Glomerular visceral epithelial cell (primary cell): ENCODE results near the gene UBE2L6.
A peak's percentile ranks its signal among the peaks of the same experiment; 100 is the strongest.
"Not testable (repeated sequence)": the region's sequence is repeated elsewhere in the genome, so short reads cannot be mapped to it uniquely, and the experiment has no call there.

ENCODE experiments used
- DNase-seq: peaks from one replicate; pipeline ENCODE4 v3.0.0-alpha.2; 2016; ENCODE audit errors: extremely low spot score

The UBE2L6 gene

DNA sequence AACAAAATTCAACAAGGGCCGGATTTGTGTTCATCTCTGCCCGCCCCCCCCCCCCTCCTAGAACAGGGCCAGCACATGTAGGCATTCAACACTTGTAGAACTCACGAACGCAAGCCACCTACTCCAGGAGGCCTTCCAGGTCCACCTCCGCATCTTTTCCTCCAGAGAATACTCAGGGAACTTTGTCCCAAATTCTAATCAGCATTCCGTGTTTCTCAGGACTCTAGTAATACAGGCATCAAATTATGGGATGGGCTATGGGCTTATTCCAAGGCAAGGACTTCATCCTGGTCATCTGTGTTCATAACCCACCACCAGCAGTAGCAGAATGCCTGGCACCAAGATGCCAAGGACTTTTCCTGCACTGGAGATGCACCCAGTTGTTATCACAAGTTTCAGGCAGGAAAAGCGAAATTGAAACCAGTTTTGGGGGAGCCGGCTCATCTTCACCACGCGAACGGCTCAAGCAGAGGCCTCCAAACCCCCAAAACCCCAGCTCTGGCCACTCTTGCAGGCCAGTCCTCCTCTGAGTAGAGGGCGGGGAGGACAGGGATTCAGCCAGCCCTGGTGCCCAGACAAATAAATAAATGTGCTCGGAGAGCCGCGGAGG, 462 bp downstream of the UBE2L6 start:
- no peak for DNase-seq

DNA sequence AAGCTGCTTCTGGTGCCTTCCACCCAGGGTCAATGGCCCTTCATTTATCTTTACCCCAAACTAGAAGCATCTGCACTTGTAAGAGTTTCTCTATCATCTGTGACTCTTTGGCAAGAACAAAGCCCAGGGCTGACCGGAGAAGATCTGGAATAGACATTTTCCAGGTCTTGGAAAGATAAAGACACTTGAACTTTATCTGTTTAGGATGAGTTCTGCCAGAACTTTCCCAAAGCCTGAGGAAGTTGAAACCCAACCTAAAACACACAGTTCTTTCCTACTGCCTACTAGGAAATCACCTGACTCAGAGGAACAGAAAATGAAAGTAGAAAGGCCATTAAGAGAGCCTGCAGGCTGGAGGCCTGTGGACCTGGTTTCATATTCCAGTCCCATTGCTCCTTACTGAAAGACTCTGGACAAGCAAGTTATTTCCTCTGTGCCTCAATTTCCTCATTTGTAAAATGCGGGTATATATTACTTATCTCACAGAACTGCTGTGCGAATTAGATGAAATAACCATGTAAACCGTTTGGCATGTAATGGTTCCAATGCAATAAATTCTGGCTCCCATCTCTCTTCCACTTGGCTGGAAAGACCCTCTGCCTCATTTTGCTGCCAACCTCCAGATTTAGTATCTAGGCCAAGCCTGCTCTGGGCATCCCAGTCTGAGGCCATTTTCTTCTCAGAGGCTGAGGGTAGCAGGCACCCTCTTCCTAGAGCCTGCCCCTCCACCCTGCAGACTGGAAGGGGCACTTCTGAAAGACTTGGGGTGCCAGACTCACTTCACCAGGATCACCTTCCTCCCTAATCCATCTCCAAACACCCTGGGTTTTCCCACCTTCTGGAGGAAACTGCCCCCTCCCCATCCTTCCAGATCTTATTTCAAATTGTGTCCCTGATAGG, 1.2 kb downstream of the UBE2L6 start:
- DNase-seq = peak; percentile 37

DNA sequence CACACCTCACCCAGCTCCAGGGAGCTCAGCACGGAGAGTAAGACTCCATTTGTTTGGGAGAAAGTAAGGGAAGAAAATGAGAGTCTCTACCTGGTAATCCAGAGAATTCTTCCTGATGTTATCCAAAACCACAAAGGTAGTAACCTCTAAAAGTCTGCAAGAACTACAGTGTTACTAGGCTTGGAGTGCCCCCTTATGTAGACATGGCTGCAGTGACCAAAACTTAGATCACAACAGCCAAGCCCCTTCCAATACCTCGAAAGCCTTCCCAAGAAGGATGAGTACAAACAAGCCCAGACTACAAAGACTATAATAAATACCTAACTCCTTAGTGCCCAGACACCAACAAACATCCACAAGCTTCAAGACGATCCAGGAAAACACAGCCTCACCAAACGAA, 4.9 kb downstream of the UBE2L6 start:
- DNase-seq = no peak

DNA sequence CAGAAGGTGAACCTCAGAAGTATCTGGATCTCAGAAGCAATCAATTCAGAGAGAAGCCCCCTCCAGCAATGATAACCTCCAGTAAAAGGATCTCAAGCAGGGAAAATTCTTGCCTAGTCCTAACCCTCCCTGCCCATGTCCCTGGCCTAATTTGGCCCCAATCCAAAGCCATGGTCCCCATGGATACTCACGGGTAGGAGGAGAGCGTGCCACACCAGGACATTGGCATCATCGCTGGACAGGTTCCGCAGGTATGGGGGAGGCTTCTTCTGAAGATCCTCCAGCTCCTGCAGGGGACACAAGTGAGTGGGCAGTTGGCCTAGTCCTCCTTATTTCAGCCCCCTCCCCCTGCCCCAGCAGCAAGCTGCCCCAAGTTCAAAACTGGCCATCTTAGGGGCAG, 7.3 kb downstream of the UBE2L6 start:
- DNase-seq = no peak

DNA sequence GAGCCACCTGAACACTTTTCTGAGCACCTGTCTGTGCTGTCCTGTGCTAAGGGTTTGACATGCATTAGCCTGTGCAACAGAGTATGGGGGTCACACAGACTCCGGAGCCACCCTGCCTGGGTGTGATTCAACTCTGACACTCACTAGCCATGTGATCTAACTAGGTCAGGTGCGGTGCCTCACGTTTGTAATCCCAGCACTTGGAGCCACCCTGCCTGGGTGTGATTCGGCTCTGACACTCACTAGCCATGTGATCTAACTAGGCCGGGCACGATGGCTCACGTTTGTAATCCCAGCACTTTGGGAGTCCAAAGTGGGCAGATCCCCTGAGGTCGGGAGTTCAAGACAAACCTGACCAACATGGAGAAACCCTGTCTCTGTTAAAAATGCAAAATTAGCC, 11.4 kb downstream of the UBE2L6 start:
- DNase-seq = no peak

DNA sequence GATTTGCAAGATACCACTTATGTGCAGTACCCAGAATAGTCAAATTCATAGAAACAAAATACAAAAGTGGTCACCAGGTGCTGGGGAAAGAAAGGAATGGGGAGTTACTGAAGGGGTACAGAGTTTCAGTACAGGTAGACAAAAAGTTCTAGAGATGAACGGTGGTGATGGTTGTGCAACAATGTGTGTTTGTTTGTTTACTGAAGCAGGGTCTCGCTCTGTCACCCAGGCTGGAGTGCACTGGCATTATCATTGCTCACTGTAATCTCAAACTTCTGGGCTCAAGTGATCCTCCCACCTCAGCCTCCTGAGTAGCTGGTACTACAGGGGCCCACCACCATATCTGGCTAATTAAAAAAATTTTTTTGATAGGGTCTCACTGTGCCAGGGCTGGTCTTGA, 12.1 kb downstream of the UBE2L6 start:
- DNase-seq = no peak

DNA sequence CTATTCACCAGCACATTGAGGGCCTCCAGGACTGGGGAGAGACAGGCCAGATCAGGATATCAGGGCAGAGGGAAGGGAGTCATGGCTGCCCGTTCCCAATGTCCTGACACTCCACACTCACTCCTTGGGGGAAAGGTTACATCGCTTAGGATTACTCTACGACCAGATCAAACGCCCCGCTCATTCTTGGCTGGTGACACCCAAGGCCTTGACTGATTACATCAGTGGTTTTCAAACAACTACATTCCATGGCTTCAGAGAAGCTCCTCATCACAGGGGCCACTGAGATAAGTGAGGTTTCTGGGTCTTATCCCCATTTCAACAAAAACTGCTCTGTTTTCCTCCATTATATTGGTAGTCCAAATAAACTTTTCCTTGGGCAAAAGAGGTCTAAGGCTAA, 15.0 kb downstream of the UBE2L6 start:
- no peak for DNase-seq

DNA sequence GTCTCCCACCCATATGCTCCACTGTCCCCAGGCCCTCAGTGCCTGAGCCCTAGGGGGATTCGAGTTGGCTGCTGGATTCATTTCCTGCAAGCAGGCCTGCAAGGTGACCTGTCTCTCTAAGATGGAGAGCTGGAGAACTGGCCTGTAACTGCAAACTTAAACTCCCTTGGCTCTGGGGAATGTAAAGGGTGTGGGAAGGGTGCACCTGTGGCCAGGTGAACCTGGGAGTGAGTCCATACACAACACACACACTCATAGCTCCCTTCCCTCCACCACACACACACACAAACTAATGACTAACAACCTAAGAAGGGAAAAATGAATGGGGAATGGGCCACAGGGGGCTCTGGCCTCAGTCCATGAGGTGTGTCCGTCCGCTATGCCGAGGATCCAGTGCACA, 15.5 kb downstream of the UBE2L6 start:
- no peak for DNase-seq

DNA sequence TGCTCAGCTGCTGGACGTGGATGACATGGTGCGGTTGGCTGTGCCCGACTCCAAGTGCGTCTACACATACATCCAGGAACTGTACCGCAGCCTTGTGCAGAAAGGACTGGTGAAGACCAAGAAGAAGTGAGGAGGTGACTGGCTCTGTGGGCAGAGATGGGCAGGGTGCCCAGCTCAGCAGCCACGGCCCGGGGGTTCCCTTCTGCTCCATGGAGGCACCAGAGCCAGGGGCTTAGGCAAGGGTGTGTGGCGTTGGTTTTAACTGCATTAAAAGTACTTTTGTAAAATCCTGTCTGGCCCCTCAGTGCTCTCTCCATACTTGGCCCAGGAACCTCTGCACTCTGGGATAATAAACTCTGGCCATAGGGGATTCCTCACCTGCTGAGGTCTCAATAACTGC, 17.5 kb downstream of the UBE2L6 start:
- no peak for DNase-seq

DNA sequence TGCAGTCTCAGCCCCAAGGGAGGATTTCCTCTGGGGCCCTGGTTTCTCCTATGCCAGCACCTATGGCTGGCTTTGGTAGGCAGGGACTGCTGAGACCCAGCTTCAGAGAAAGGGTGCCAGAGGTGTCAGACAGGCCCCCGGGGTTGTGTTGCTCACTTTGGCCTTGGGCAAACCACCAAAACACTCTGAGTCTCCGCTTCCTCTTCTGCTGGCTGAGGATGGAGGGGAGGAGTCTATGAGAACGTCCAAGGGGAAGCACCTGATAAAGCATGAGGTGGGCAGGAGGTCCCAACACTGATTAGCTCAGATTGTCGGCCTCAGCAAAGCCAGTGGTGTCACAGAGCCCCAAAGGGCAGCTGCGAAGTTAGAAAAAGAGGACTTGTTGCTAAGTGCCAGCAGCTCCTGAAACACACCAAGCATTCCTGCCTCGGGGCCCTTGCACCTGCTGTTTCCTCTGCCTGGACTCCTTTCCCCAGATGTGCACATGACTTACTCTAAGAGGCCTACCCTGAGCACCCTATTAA, 19.6 kb downstream of the UBE2L6 start:
- DNase-seq = no peak

DNA sequence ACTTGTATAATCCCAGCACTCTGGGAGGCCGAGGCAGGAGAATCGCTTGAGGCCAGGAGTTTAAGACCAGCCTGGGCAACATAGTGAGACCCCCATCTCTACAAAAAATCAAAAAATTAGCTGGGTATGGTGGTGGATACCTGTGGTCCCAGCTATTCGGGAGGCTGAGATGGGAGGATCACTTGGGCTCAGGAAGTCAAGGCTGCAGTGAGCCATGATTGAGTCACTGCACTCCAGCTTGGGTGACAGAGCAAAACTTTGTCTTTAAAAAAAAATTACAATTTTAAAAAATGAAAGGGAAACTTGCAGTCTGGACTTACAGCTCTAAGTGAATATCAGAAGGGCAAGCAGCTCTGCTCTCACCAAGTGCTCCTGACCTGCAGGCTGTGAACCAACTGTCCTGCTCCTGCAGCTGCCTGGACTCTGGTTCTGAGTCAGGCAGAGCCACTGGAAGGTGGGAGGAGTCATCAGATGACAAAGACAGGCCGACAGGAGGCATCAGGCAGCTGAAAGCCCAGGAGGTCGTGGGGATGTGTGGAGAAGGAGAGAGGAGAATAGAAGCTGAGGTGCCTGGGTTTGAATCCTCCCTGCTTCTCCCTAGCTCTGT, 20.5 kb downstream of the UBE2L6 start:
- peak; percentile 51 for DNase-seq

DNA sequence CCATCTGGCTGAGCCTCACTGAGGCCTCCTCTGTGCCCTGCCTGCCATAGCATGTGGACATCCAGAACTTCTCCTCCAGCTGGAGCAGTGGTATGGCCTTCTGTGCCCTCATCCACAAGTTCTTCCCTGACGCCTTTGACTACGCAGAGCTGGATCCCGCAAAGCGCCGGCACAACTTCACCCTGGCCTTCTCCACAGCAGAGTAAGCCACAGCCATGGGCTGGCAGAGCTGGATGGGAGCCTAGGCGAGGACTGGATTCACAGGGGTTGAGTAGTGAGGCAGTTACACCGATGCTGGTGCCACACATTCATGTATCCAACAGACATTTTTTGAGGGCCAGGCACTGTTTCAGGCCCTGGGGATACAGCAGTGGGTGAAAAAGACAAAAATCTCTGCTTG, 21.0 kb downstream of the UBE2L6 start:
- no peak for DNase-seq

DNA sequence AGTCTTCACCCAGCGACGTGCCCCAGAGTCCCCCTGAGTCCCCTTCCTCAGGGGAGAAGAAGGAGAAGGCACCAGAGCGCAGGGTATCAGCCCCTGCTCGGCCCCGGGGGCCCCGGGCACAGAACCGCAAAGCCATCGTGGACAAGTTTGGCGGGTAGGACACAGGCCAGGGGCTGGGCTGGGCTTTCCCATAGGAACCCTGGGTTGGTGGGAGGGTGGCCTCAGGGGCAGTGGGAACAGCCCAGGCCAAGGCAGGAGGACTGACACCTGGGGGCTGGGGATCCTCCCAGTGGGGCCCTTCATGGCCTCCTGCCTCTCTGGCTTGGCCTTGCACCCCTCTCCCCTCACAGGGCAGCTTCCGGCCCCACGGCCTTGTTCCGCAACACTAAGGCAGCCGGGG, 21.6 kb downstream of the UBE2L6 start:
- no peak for DNase-seq

DNA sequence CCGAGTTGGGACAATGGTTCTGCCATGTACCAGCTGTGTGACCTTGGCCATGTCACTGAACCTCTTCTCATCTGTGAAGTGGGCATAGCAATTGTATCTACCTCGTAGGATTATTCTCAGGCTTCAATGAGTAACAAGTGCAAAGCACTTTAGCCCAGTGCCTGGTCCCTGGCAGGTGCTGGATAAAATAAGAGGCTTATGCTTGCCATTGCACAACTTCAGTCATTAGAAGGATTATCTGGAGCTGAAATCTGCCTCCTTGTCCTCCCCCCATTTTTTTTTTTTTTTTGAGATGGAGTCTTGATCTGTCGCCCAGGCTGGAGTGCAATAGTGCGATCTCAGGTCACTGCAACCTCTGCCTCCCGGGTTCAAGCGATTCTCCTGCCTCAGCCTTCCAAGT, 22.9 kb downstream of the UBE2L6 start:
- no peak for DNase-seq

DNA sequence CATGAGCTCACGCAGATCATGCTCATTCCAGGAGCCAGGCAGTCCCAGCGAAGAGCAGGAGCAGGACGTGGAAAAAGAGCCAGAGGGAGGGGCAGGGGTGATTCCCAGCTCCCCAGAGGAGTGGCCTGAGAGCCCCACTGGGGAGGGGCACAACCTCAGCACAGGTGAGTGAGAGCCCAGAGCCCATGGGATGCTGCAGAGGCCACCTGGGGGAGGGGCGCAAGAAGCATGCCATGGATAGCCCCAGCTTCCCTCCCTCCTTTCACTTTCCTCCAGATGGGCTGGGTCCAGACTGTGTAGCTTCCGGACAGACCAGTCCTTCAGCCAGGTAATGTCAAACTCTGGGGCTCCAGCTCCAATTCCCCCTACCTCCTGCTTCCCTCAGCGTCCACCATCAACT, 23.9 kb downstream of the UBE2L6 start:
- DNase-seq = no peak

DNA sequence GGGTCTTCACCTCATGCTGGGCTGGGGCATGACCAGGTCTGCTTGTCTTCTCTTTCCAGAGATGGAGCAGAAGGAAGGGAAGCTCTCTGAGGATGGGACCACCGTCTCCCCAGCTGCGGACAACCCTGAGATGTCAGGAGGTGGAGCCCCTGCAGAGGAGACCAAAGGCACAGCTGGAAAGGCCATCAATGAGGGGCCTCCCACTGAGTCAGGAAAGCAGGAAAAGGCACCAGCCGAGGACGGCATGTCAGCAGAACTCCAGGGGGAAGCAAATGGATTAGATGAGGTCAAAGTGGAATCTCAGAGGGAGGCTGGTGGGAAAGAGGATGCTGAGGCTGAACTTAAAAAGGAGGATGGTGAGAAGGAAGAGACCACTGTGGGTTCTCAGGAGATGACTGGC, 24.9 kb downstream of the UBE2L6 start:
- DNase-seq = no peak

DNA sequence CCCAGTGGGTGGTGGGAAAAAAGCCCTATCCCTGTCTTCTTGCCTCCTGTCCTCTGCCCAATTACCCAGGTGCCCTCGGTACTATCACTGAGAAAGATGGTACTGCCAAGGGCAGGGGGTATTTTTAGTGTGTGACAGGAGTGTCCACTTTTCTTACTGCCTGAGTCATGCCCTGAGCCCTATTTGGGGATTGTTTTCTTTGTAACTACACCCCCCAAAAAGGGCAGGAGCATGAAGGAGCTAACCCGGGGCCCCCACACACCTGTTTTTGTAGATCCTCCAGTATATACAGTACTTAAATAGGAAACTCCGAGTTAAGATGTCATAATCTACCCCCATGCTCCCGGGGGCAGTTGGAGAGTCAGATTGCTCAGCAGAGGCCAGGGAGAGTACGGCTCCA, 26.3 kb downstream of the UBE2L6 start:
- no peak for DNase-seq

DNA sequence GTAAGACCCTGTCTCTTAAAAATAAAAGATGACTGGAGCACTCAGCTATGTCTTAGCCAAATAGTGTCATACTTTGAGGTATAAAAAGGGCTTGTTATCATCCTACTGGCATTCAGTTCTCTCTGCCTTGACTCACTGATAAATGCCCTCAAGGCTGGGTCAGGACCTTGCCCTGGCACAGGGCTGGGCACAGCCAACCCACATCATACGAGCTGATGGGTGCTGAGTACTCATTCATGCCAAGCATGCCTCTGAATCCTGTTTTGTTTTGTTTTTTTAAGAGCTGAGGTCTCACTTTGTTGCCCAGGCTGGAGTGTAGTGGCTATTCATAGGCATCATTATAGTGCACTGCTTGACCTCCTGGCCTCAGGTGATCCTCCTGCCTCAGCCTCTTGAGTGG, 28.1 kb downstream of the UBE2L6 start:
- no peak for DNase-seq

DNA sequence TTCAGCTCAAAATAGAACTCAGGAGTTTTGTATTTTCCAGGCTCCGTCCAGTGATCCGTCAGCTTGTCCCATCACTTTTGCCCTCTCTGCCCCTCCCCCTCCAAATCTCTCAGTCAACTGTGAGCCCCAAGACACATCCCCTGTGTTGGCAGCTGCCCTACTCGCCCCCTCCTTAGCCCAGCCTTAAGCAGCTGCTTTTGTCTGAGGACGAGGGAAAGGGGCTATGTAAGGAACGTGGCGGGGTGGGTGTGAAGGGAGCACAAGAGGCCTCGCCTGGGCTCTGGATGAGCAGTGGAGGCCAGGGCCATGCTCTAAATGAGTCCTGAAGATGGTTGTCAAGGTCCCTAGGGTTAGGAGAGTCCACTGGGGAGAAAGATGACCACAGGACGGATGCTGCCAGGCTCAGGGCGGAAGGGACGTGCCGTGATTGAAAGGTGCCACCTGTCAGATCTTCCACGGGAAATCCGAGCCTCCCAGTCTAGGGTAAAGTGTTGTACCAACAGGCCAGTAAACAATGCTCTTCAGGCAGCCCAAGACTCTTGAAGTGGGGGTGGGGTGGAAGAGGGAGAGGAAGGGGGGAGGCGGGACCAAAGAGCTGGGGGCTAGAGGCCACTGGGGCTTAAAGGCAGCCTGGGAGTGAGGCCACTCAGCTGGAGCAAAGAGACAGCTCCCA, 30.4 kb downstream of the UBE2L6 start, which contains the start of gene SMTNL1:
TSS of gene SMTNL1 (plus strand) at position 649 of the 673 bp plus-strand sequence. CDS start 5,048 bp downstream, outside the sequence.
- no peak for DNase-seq

DNA sequence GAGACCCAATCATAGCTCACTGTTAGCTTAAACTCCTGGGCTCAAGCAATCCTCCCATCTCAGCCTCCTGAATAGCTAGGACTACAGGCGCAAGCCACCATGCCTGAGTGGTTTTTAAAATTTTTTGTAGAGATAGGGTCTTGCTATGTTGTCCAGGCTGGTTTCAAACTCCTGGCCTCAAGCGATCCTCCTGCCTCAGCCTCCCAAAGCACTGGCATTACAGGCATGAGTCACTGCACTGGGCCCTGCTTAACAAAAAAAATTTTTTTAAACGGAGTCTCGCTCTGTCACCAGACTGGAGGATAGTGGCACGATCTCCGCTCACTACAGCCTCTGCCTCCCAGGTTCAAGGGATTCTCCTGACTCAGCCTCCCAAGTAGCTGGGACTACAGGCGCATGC, 33.0 kb downstream of the UBE2L6 start:
- not testable (repeated sequence) for DNase-seq

DNA sequence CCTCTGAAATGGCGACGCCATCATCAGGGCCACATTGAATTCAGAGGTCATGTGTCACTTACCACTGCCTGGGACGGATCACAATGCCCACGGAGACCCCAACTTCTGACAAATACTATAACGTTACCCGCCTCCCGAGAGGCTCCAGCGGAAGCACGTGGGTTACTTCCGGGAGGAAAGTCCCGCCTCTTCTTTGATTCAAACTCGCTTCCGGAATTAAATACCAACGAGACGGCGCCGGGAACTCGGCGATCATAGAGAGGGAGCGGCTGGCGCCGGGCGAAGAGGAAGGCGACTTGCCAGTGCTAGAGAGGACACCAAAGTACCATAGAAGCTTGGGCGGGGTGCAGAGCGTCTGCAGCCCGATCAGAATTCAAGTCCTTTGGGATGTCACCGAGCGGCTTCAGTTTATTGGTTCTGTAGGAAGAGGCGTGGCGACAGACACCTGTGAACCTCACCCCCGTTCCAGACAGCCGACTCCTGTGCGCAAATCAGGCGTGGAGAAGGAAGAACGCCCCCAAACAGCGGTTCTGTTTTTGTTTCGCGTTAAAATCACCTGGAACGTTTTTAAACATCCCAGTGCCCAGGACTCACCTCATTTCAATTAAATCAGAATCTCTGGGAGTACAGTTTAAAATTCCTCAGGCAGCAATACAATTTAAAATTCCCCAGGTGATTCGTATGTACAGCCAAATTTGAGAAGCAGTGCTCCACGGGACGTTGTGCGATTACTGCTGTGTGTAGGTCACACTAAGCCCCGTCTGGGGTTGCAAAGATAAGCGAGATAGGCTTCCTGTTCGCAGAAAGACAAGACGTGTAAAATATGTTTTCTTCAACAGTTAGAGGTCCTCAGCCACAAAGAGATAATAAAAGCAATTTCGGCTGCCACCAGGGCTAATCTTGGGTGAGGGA, 36.6 kb downstream of the UBE2L6 start, which contains the start of gene TIMM10:
TSS of gene TIMM10 (minus strand) at position 159 of the 912 bp plus-strand sequence. CDS start 565 bp downstream, outside the sequence.
- peak; percentile 98 for DNase-seq
